ENCODE measurements around the gene SNURF.
"Not testable (repeated sequence)": the region's sequence is repeated elsewhere in the genome, so short reads cannot be mapped to it uniquely, and the experiment has no call there.

Gene SNURF

GRCh38 chr15:24971052-24971451, 16.3 kb downstream of the SNURF start:
- Histone ChIP-seq H3K27me3 (ENCODE audit: control insufficient read depth, low read length) (no peaks in the 10 kb centered on the region), H3K27ac (ENCODE audit: low read depth, low read length) (no peak overlapping the region), H3K79me2 (ENCODE audit: control insufficient read depth, low read length) (no peaks in the 10 kb centered on the region), H3K9me3 (ENCODE audit: control insufficient read depth, insufficient read depth, low read length) (no peaks in the 10 kb centered on the region; the same call in 1 of the 2 replicates), H4K20me1 (ENCODE audit: control insufficient read depth, insufficient read depth, low read depth, low read length) (no peaks in the 10 kb centered on the region), H3K4me1 (ENCODE audit: control insufficient read depth, low read length) (no peaks in the 10 kb centered on the region), H3F3A (ENCODE audit: control insufficient read depth, insufficient read depth) (no peaks in the 10 kb centered on the region), H3K36me3 (ENCODE audit: control insufficient read depth, low read length) (peaks cover 16% of the 10 kb centered on the region), H3K4me3 (ENCODE audit: low read length) (no peak overlapping the region), H3K4me2 (ENCODE audit: low read length) (no peak overlapping the region), H3K9me2 (replicated peaks; ENCODE audit: control insufficient read depth, low read length) (no peaks in the 10 kb centered on the region)
- TF ChIP-seq EZH2phosphoT487 (IDR thresholded peaks at IDR 0.05; ENCODE audit: borderline replicate concordance, low read length) (no peak), CTCF (IDR thresholded peaks at IDR 0.05; ENCODE audit: low read depth, low read length, poor library complexity, severe bottlenecking) (no peak)

DNA sequence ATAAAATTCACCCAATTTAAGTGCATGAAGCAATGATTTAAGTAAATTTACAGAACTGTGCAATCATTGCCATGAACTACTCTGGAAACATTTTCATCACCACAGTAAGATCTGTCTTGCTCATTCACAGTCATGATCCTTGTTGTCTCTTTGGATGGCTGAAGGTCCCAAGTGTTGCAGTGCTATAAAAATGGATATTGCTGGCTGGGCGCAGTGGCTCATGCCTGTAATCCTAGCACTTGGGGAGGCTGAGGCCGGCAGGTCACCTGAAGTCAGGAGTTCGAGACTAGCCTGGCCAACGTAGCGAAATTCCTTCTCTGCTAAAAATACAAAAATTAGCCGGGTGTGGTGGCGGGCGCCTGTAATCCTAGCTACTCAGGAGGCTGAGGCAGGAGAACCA, 17.0 kb downstream of the SNURF start:
- Histone ChIP-seq H3K4me2 (ENCODE audit: low read length) (no peak overlapping the region), H4K20me1 (ENCODE audit: control insufficient read depth, insufficient read depth, low read depth, low read length) (no peaks in the 10 kb centered on the region), H3K27ac (ENCODE audit: low read depth, low read length) (no peak overlapping the region), H3K79me2 (ENCODE audit: control insufficient read depth, low read length) (no peaks in the 10 kb centered on the region), H3F3A (ENCODE audit: control insufficient read depth, insufficient read depth) (no peaks in the 10 kb centered on the region), H3K4me1 (ENCODE audit: control insufficient read depth, low read length) (no peaks in the 10 kb centered on the region), H3K36me3 (ENCODE audit: control insufficient read depth, low read length) (peaks cover 10% of the 10 kb centered on the region), H3K9me3 (ENCODE audit: control insufficient read depth, insufficient read depth, low read length) (no peaks in the 10 kb centered on the region; the same call in 1 of the 2 replicates), H3K27me3 (ENCODE audit: control insufficient read depth, low read length) (no peaks in the 10 kb centered on the region), H3K4me3 (ENCODE audit: low read length) (no peak overlapping the region), H3K9me2 (replicated peaks; ENCODE audit: control insufficient read depth, low read length) (no peaks in the 10 kb centered on the region)
- TF ChIP-seq EZH2phosphoT487 (IDR thresholded peaks at IDR 0.05; ENCODE audit: borderline replicate concordance, low read length) (no peak), CTCF (IDR thresholded peaks at IDR 0.05; ENCODE audit: low read depth, low read length, poor library complexity, severe bottlenecking) (no peak)

DNA sequence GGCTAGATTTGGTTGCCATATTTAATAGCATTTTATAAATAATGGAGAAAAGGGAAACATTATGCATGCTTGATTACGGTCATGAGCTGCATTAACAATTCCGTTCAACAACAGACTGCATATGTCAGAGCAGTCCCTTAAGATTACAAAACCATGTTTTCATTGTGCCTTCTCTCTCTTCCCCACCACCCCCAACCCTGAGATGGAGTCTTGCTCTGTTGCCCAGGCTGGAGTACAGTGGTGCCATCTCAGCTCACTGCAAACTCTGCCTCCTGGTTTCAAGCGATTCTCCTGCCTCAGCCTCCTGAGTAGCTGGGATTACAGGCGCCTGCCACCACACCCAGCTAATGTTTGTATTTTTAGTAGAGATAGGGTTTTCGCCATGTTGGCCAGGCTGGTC, 17.9 kb downstream of the SNURF start:
- not testable (repeated sequence) for H3K27me3 ChIP-seq (ENCODE audit: control insufficient read depth, low read length); H3K4me2 ChIP-seq (ENCODE audit: low read length); H3K9me3 ChIP-seq (ENCODE audit: control insufficient read depth, insufficient read depth, low read length); H3K27ac ChIP-seq (ENCODE audit: low read depth, low read length); H3K36me3 ChIP-seq (ENCODE audit: control insufficient read depth, low read length); H3K4me1 ChIP-seq (ENCODE audit: control insufficient read depth, low read length); H3K79me2 ChIP-seq (ENCODE audit: control insufficient read depth, low read length); H3F3A ChIP-seq (ENCODE audit: control insufficient read depth, insufficient read depth); H3K9me2 ChIP-seq (replicated peaks; ENCODE audit: control insufficient read depth, low read length); H4K20me1 ChIP-seq (ENCODE audit: control insufficient read depth, insufficient read depth, low read depth, low read length); H3K4me3 ChIP-seq (ENCODE audit: low read length)

DNA sequence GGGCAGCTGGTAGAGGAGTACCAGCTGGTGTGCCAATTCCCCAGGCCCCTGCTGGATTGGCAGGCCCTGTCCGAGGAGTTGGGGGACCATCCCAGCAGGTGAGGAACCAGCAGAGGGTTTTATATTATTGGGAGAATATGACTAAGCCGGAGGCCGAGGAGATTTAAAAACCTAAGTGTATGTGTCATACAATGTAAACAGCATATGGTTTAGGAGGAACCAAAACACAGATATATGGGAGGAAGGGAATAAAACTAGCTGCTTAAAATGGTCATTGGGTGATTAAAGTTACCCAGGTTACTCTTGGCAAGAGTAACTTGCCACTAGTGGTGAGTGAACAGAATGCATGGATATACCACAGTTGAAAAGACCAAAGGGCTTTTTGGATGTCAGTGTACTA, 22.1 kb downstream of the SNURF start:
- H3K27ac ChIP-seq (ENCODE audit: low read depth, low read length), result no peak overlapping the region
- H3K4me2 ChIP-seq (ENCODE audit: low read length), result no peak overlapping the region
- TF ChIP-seq CTCF (IDR thresholded peaks at IDR 0.05; ENCODE audit: low read depth, low read length, poor library complexity, severe bottlenecking) (no peak), EZH2phosphoT487 (IDR thresholded peaks at IDR 0.05; ENCODE audit: borderline replicate concordance, low read length) (no peak)
- no peaks in the 10 kb centered on the region for H3K79me2 ChIP-seq (ENCODE audit: control insufficient read depth, low read length)
- no peaks in the 10 kb centered on the region for H3K9me2 ChIP-seq (replicated peaks; ENCODE audit: control insufficient read depth, low read length)
- H3K36me3 ChIP-seq (ENCODE audit: control insufficient read depth, low read length), result peaks cover 31% of the 10 kb centered on the region
- H3K4me1 ChIP-seq (ENCODE audit: control insufficient read depth, low read length), result no peaks in the 10 kb centered on the region
- H3K9me3 ChIP-seq (ENCODE audit: control insufficient read depth, insufficient read depth, low read length), result no peaks in the 10 kb centered on the region; the same call in 1 of the 2 replicates
- no peaks in the 10 kb centered on the region for H3F3A ChIP-seq (ENCODE audit: control insufficient read depth, insufficient read depth)
- H3K27me3 ChIP-seq (ENCODE audit: control insufficient read depth, low read length), result no peaks in the 10 kb centered on the region
- no peaks in the 10 kb centered on the region for H4K20me1 ChIP-seq (ENCODE audit: control insufficient read depth, insufficient read depth, low read depth, low read length)
- H3K4me3 ChIP-seq (ENCODE audit: low read length), result no peak overlapping the region

Data from DOHH2 (cell line).